ENCODE measurements around the gene EI24. TPM values are rescaled to one million over a fixed set of nuclear protein-coding genes. Genes with fewer than 3 reads are reported as not detected.
A peak's percentile ranks its signal among the peaks of the same experiment; 100 is the strongest.

EI24 gene
- total and polyA plus RNA-seq, 9 of the 15 experiments (the other 6 are each of a cell fraction or from before 2014, with no cell fraction given): 50.4 to 260 (median 168) TPM

DNA sequence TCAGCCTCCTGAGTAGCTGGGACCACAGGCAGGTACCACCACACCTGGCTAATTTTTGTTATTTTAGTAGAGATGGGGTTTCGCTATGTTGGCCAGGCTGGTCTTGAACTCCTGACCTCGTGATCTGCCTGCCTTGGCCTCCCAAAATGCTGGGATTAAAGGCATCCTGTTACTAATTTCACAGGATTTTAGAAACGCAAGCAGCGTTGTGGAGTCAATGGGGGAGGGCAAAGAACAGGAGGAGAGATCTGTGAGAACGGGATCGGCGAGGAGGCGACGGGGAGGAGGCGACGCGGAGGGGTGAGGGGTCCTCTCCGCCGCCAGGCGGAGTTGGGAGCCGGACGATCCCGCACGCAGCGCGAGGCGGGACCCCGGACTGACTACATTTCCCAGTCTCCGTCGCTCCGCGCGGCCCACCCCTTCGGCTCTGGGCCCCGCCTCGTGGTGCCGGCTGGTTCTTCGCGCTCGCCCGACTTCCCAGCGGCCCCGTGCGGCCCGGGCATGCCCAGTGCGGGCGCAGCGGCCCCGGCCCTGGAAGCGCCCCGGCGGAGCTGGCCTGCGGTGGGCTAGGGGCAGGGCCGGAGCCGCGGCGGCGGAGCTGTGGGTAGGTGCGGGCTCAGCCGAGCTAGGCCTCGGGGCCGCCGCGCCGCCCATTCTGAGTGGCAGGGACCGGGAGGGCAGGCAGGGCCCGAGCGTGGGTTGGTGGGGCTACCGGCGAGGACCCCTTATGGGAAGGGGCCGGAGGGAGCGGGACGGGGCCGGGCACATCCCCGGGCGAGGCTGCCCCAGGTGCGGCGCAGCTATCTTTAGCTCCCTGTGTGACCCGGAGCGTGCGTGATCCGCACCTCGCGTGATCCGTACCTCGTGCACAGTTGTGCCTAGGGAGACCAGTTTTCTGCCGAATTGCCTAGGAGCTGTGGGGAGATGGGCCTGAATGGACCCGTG is at the start of gene EI24 (continued):
- TF ChIP-seq ZBTB11 (CRISPR knock-in tag; IDR thresholded peaks at IDR 0.05) (peak in 1 of 3 experiments; percentile 77; a peak in 1 of 6 replicates), ZNF3 (CRISPR knock-in tag; IDR thresholded peaks at IDR 0.05) (no peak), PRMT5 (CRISPR knock-in tag; IDR thresholded peaks at IDR 0.05) (no peak), POLR2AphosphoS5 (IDR thresholded peaks at IDR 0.05; ENCODE audit: control insufficient read depth, insufficient read depth, low read depth, low read length) (peak; percentile 80; the same call in 1 of the 2 replicates), MEIS2 (IDR thresholded peaks at IDR 0.05; ENCODE audit: partially characterized antibody) (peak; percentile 43), ZNF584 (CRISPR knock-in tag; IDR thresholded peaks at IDR 0.05; ENCODE audit: low read depth) (no peak), E2F8 (IDR thresholded peaks at IDR 0.05; ENCODE audit: low read depth, partially characterized antibody) (no peak), ZNF41 (CRISPR knock-in tag; conservative IDR thresholded peaks at IDR 0.05) (no peak), FOXK1 (CRISPR knock-in tag; IDR thresholded peaks at IDR 0.05; ENCODE audit: borderline replicate concordance) (no peak), GTF2E2 (tag; IDR thresholded peaks at IDR 0.05) (peak; percentile 72; the same call in 1 of the 2 replicates), DMBX1 (CRISPR knock-in tag; IDR thresholded peaks at IDR 0.05; ENCODE audit: borderline replicate concordance) (no peak; the same call in 1 of the 2 replicates), ZBTB26 (CRISPR knock-in tag; IDR thresholded peaks at IDR 0.05) (no peak), CBX1 (IDR thresholded peaks at IDR 0.05; ENCODE audit: low read depth) (peak; percentile 96), CREB1 (IDR thresholded peaks at IDR 0.05) (peak; percentile 65; the same call in 1 of the 2 replicates), CREB1 (CRISPR knock-in tag; IDR thresholded peaks at IDR 0.05) (peak; percentile 71), TEAD2 (tag; IDR thresholded peaks at IDR 0.05) (no peak), ETV1 (tag; conservative IDR thresholded peaks at IDR 0.05; ENCODE audit: low read depth) (0 out of 2 replicates have a peak, but pooled peaks have one; percentile 22), CREBBP (IDR thresholded peaks at IDR 0.05; ENCODE audit: low read depth, low read length) (no peak), NFIC (IDR thresholded peaks at IDR 0.05) (no peak), CBFA2T3 (IDR thresholded peaks at IDR 0.05) (no peak)
